ENCODE results near the gene UGT2A3.

GRCh38 chr4:68997040-68997439 lies 45.4 kb upstream of the UGT2A3 start:
- TF ChIP-seq EP300 (IDR thresholded peaks at IDR 0.05; ENCODE audit: borderline replicate concordance in 1 of 2, low read depth in 2 of 2, low read length in 2 of 2) = no peak
- no peak for TF ChIP-seq POLR2A (IDR thresholded peaks at IDR 0.05; ENCODE audit: control extremely low read depth in 1 of 2, low read depth in 2 of 2, low read length in 2 of 2)
- no peak for TF ChIP-seq CTCF (IDR thresholded peaks at IDR 0.05; ENCODE audit: control extremely low read depth in 1 of 3, insufficient read depth in 1 of 3, low read depth in 1 of 3, low read length in 3 of 3)
